ENCODE measurements around the gene FOXC1. TPM values are rescaled to one million over a fixed set of nuclear protein-coding genes. Genes with fewer than 3 reads are reported as not detected.

The FOXC1 gene
- total and polyA plus RNA-seq, 2 donors: 4.2 to 7.3 TPM

GRCh38 chr6:1589208-1589607 lies 20.5 kb upstream of the FOXC1 start:
- DNase-seq (ENCODE audit: extremely low spot score): no peak
- Histone ChIP-seq H3K36me3 (ENCODE audit: insufficient read depth) (no peaks in the 10 kb centered on the region), H3K4me1 (ENCODE audit: insufficient read depth) (no peaks in the 10 kb centered on the region), H3K27ac (ENCODE audit: low read depth) (no peak overlapping the region), H3K4me3 (ENCODE audit: low read depth, low read length) (no peak overlapping the region)
- 70% methylated on average over 6 of the region's 6 CpGs for WGBS

- no peak overlapping the region for H3K27ac ChIP-seq (ENCODE audit: low read depth)
- no peak for DNase-seq (ENCODE audit: extremely low spot score)
- 93% methylated on average over 9 of the region's 9 CpGs for WGBS
- H3K36me3 ChIP-seq (ENCODE audit: insufficient read depth): no peaks in the 10 kb centered on the region
- no peaks in the 10 kb centered on the region for H3K4me1 ChIP-seq (ENCODE audit: insufficient read depth)
- no peak overlapping the region for H3K4me3 ChIP-seq (ENCODE audit: low read depth, low read length)
These were observed 19.1 kb upstream of the FOXC1 start for GRCh38 chr6:1590580-1590979.

GRCh38 chr6:1591243-1591642 lies 18.5 kb upstream of the FOXC1 start:
- DNase-seq (ENCODE audit: extremely low spot score): no peak
- H3K4me3 ChIP-seq (ENCODE audit: low read depth, low read length): no peak overlapping the region
- H3K27ac ChIP-seq (ENCODE audit: low read depth): no peak overlapping the region
- H3K36me3 ChIP-seq (ENCODE audit: insufficient read depth): no peaks in the 10 kb centered on the region
- H3K4me1 ChIP-seq (ENCODE audit: insufficient read depth): no peaks in the 10 kb centered on the region
- 85% methylated on average over 5 of the region's 5 CpGs for WGBS

GRCh38 chr6:1591926-1592325 lies 17.8 kb upstream of the FOXC1 start:
- WGBS: 83% methylated on average over 6 of the region's 6 CpGs
- DNase-seq (ENCODE audit: extremely low spot score): no peak
- no peak overlapping the region for H3K4me3 ChIP-seq (ENCODE audit: low read depth, low read length)
- no peak overlapping the region for H3K27ac ChIP-seq (ENCODE audit: low read depth)
- H3K36me3 ChIP-seq (ENCODE audit: insufficient read depth): no peaks in the 10 kb centered on the region
- no peaks in the 10 kb centered on the region for H3K4me1 ChIP-seq (ENCODE audit: insufficient read depth)

- Histone ChIP-seq H3K4me3 (ENCODE audit: low read depth, low read length) (no peak overlapping the region), H3K4me1 (ENCODE audit: insufficient read depth) (no peaks in the 10 kb centered on the region)
- WGBS: 83% methylated on average over 8 of the region's 8 CpGs
These were observed 16.9 kb upstream of the FOXC1 start for GRCh38 chr6:1592852-1593251.

GRCh38 chr6:1593286-1593957 lies 16.3 kb upstream of the FOXC1 start:
- no peak for DNase-seq (ENCODE audit: extremely low spot score)
- H3K36me3 ChIP-seq (ENCODE audit: insufficient read depth): no peaks in the 10 kb centered on the region
- no peak overlapping the region for H3K4me3 ChIP-seq (ENCODE audit: low read depth, low read length)
- WGBS: 63% methylated on average over 20 of the region's 20 CpGs
- H3K27ac ChIP-seq (ENCODE audit: low read depth): no peak overlapping the region
- H3K4me1 ChIP-seq (ENCODE audit: insufficient read depth): no peaks in the 10 kb centered on the region

More at GRCh38 chr6:1592852-1593251, 16.9 kb upstream of the FOXC1 start:
- no peaks in the 10 kb centered on the region for H3K36me3 ChIP-seq (ENCODE audit: insufficient read depth)
- no peak overlapping the region for H3K27ac ChIP-seq (ENCODE audit: low read depth)
- DNase-seq (ENCODE audit: extremely low spot score): no peak

- no peak for DNase-seq (ENCODE audit: extremely low spot score)
- 74% methylated on average over 22 of the region's 22 CpGs for WGBS
- H3K27ac ChIP-seq (ENCODE audit: low read depth): no peak overlapping the region
- no peaks in the 10 kb centered on the region for H3K4me1 ChIP-seq (ENCODE audit: insufficient read depth)
- H3K4me3 ChIP-seq (ENCODE audit: low read depth, low read length): no peak overlapping the region
- no peaks in the 10 kb centered on the region for H3K36me3 ChIP-seq (ENCODE audit: insufficient read depth)
These were observed 15.8 kb upstream of the FOXC1 start for GRCh38 chr6:1593958-1594314.

- 77% methylated on average over 33 of the region's 33 CpGs for WGBS
- DNase-seq (ENCODE audit: extremely low spot score): no peak
- H3K4me3 ChIP-seq (ENCODE audit: low read depth, low read length): no peak overlapping the region
- no peaks in the 10 kb centered on the region for H3K4me1 ChIP-seq (ENCODE audit: insufficient read depth)
- no peak overlapping the region for H3K27ac ChIP-seq (ENCODE audit: low read depth)
- no peaks in the 10 kb centered on the region for H3K36me3 ChIP-seq (ENCODE audit: insufficient read depth)
These were observed 15.1 kb upstream of the FOXC1 start for GRCh38 chr6:1594445-1595200.

- H3K27ac ChIP-seq (ENCODE audit: low read depth): no peak overlapping the region
- no peaks in the 10 kb centered on the region for H3K4me1 ChIP-seq (ENCODE audit: insufficient read depth)
- DNase-seq (ENCODE audit: extremely low spot score): no peak
- WGBS: 67% methylated on average over 28 of the region's 28 CpGs
- H3K36me3 ChIP-seq (ENCODE audit: insufficient read depth): no peaks in the 10 kb centered on the region
- no peak overlapping the region for H3K4me3 ChIP-seq (ENCODE audit: low read depth, low read length)
These were observed 14.2 kb upstream of the FOXC1 start for GRCh38 chr6:1595271-1596087.

- no peaks in the 10 kb centered on the region for H3K4me1 ChIP-seq (ENCODE audit: insufficient read depth)
- H3K27ac ChIP-seq (ENCODE audit: low read depth): no peak overlapping the region
- no peak overlapping the region for H3K4me3 ChIP-seq (ENCODE audit: low read depth, low read length)
- 9% methylated on average over 25 of the region's 25 CpGs for WGBS
- DNase-seq (ENCODE audit: extremely low spot score): no peak
- no peaks in the 10 kb centered on the region for H3K36me3 ChIP-seq (ENCODE audit: insufficient read depth)
These were observed 13.4 kb upstream of the FOXC1 start for GRCh38 chr6:1596088-1596852.

- H3K27ac ChIP-seq (ENCODE audit: low read depth): no peak overlapping the region
- H3K36me3 ChIP-seq (ENCODE audit: insufficient read depth): no peaks in the 10 kb centered on the region
- no peak overlapping the region for H3K4me3 ChIP-seq (ENCODE audit: low read depth, low read length)
- no peaks in the 10 kb centered on the region for H3K4me1 ChIP-seq (ENCODE audit: insufficient read depth)
- no peak for DNase-seq (ENCODE audit: extremely low spot score)
- 60% methylated on average over 8 of the region's 8 CpGs for WGBS
These were observed 12.5 kb upstream of the FOXC1 start for GRCh38 chr6:1597121-1597744.

- no peaks in the 10 kb centered on the region for H3K4me1 ChIP-seq (ENCODE audit: insufficient read depth)
- H3K36me3 ChIP-seq (ENCODE audit: insufficient read depth): no peaks in the 10 kb centered on the region
- no peak overlapping the region for H3K4me3 ChIP-seq (ENCODE audit: low read depth, low read length)
- no peak for DNase-seq (ENCODE audit: extremely low spot score)
- WGBS: 76% methylated on average over 5 of the region's 5 CpGs
- H3K27ac ChIP-seq (ENCODE audit: low read depth): no peak overlapping the region
These were observed 11.8 kb upstream of the FOXC1 start for GRCh38 chr6:1597924-1598323.

GRCh38 chr6:1598433-1598832 lies 11.3 kb upstream of the FOXC1 start:
- Histone ChIP-seq H3K4me1 (ENCODE audit: insufficient read depth) (no peaks in the 10 kb centered on the region), H3K4me3 (ENCODE audit: low read depth, low read length) (no peak overlapping the region), H3K36me3 (ENCODE audit: insufficient read depth) (no peaks in the 10 kb centered on the region), H3K27ac (ENCODE audit: low read depth) (no peak overlapping the region)
- 86% methylated on average over 10 of the region's 10 CpGs for WGBS
- DNase-seq (ENCODE audit: extremely low spot score): no peak

All from urinary bladder (tissue), 4 donors.